ENCODE results near the gene GCNT1.

GRCh38 chr9:76423216-76424177 lies 35.5 kb upstream of the GCNT1 start:
- TF ChIP-seq POLR2AphosphoS5 (IDR thresholded peaks at IDR 0.05; ENCODE audit: borderline replicate concordance, low read depth, low read length) (no peak), EZH2 (IDR thresholded peaks at IDR 0.05) (no peak), FOXP2 (optimal IDR thresholded peaks at IDR 0.05; ENCODE audit: control extremely low read depth, extremely low read length, insufficient read depth) (no peak)

Measured in SK-N-MC (cell line).